ENCODE measurements around the gene ASB18.

Gene ASB18

GRCh38 chr2:236303935-236304334, 39.7 kb upstream of the ASB18 start (continued):
- TF ChIP-seq ZNF449 (tag by site-specific recombination; IDR thresholded peaks at IDR 0.05) (no peak), MZF1 (tag by site-specific recombination; IDR thresholded peaks at IDR 0.05; ENCODE audit: borderline replicate concordance) (no peak), HOXD13 (CRISPR knock-in tag; IDR thresholded peaks at IDR 0.05; ENCODE audit: borderline replicate concordance) (no peak), ZNF23 (tag by site-specific recombination; IDR thresholded peaks at IDR 0.05; ENCODE audit: borderline replicate concordance) (no peak), ZBTB44 (tag by site-specific recombination; IDR thresholded peaks at IDR 0.05) (no peak), ZNF704 (tag by site-specific recombination; IDR thresholded peaks at IDR 0.05) (no peak)

- POLR2A ChIA-PET = no interaction called here
- Histone ChIP-seq H3K27ac (ENCODE audit: extremely low read depth, low read depth, low read length) (no peak overlapping the region), H3K36me3 (ENCODE audit: control insufficient read depth in 2 of 2, insufficient read depth in 1 of 2, low read length in 2 of 2) (no peaks in the 10 kb centered on the region), H3K4me1 (ENCODE audit: control insufficient read depth, insufficient read depth, low read length) (no peaks in the 10 kb centered on the region), H3K4me3 (ENCODE audit: low read depth, low read length) (no peak overlapping the region), H3K9me3 (ENCODE audit: control insufficient read depth, insufficient read depth, low read depth, low read length) (no peaks in the 10 kb centered on the region)
- TF ChIP-seq HOXD13 (CRISPR knock-in tag; IDR thresholded peaks at IDR 0.05; ENCODE audit: borderline replicate concordance) (no peak), ZSCAN5A (tag by site-specific recombination; IDR thresholded peaks at IDR 0.05) (no peak), ZNF366 (tag by site-specific recombination; conservative IDR thresholded peaks at IDR 0.05) (no peak), ZBTB11 (tag by site-specific recombination; conservative IDR thresholded peaks at IDR 0.05; ENCODE audit: low read depth) (no peak), ZNF561 (tag by site-specific recombination; IDR thresholded peaks at IDR 0.05; ENCODE audit: borderline replicate concordance) (no peak), ZNF140 (tag by site-specific recombination; IDR thresholded peaks at IDR 0.05) (no peak), ZNF529 (tag by site-specific recombination; IDR thresholded peaks at IDR 0.05; ENCODE audit: insufficient replicate concordance) (no peak), ZBTB6 (tag by site-specific recombination; IDR thresholded peaks at IDR 0.05) (no peak), ZNF513 (tag by site-specific recombination; IDR thresholded peaks at IDR 0.05) (no peak), ZEB2 (tag by site-specific recombination; IDR thresholded peaks at IDR 0.05) (no peak), ZNF777 (tag by site-specific recombination; IDR thresholded peaks at IDR 0.05; ENCODE audit: borderline replicate concordance) (no peak), BCL6B (tag by site-specific recombination; IDR thresholded peaks at IDR 0.05) (no peak), ZNF510 (tag by site-specific recombination; IDR thresholded peaks at IDR 0.05; ENCODE audit: insufficient replicate concordance) (no peak), ZNF560 (tag by site-specific recombination; IDR thresholded peaks at IDR 0.05; ENCODE audit: borderline replicate concordance) (no peak), ZNF362 (tag by site-specific recombination; IDR thresholded peaks at IDR 0.05) (no peak)
- CTCF ChIA-PET = no interaction called here
Observed at GRCh38 chr2:236302555-236302954, 38.3 kb upstream of the ASB18 start.
